Activated T-cell treated with anti-CD3 and anti-CD28 coated beads, Interleukin-2, amount 50 U/mL, for 4 hours (primary cell): ENCODE results near the gene ADAMTS9. TPM values are rescaled to one million over a fixed set of nuclear protein-coding genes. Genes with fewer than 3 reads are reported as not detected.

Experiments used
- ATAC-seq, 2 donors: fragments of 200-7000 bp; cut with Tn5 transposase; one replicate each; pipeline ENCODE4 v1.10.0; 2021
- DNase-seq: peaks from one replicate; pipeline ENCODE4 v3.0.0-alpha.2; 2020
- H3K27me3 Mint-ChIP-seq: one replicate; pipeline ENCODE4 v1.8.0; 2021; ENCODE audit warnings: low read depth, mixed read lengths
- H3K36me3 Mint-ChIP-seq: one replicate; pipeline ENCODE4 v1.8.0; 2022; ENCODE audit warnings: mixed read lengths; ENCODE audit not compliant: insufficient read depth
- H3K4me1 Mint-ChIP-seq: one replicate; pipeline ENCODE4 v1.8.0; 2021; ENCODE audit warnings: low read depth, mixed read lengths
- H3K4me3 Mint-ChIP-seq: one replicate; pipeline ENCODE4 v1.8.0; 2021; ENCODE audit warnings: mild to moderate bottlenecking, moderate library complexity, mixed read lengths
- H3K9me3 Mint-ChIP-seq: one replicate; pipeline ENCODE4 v1.8.0; 2021; ENCODE audit warnings: mixed read lengths
- total RNA-seq, 3 donors: library from RNA; stranded (reverse); gene quantifications; one replicate each; pipeline ENCODE4 v1.2.1, GENCODE V29; 2021

Gene ADAMTS9
- total RNA-seq, 3 donors from 2014 or later, result 0.08 to 0.11 TPM; not detected in 1

GRCh38 chr3:64514889-64515288 is 172.9 kb downstream of the ADAMTS9 start:
- no peak overlapping the region for H3K4me3 Mint-ChIP-seq

GRCh38 chr3:64509206-64509605 is 178.6 kb downstream of the ADAMTS9 start:
- ATAC-seq, result no peak
- H3K4me1 Mint-ChIP-seq, result no peaks in the 10 kb centered on the region

More at GRCh38 chr3:64514889-64515288, 172.9 kb downstream of the ADAMTS9 start:
- Mint-ChIP-seq H3K36me3 (no peaks in the 10 kb centered on the region), H3K27me3 (no peaks in the 10 kb centered on the region), H3K9me3 (no peaks in the 10 kb centered on the region), H3K4me1 (no peaks in the 10 kb centered on the region)
- DNase-seq (no peak), ATAC-seq (no peak)

GRCh38 chr3:64508140-64508539 is 179.7 kb downstream of the ADAMTS9 start:
- no peak for ATAC-seq
- H3K36me3 Mint-ChIP-seq, result no peaks in the 10 kb centered on the region
- no peak for DNase-seq
- no peaks in the 10 kb centered on the region for H3K27me3 Mint-ChIP-seq
- H3K4me1 Mint-ChIP-seq, result no peaks in the 10 kb centered on the region
- no peak overlapping the region for H3K4me3 Mint-ChIP-seq
- no peaks in the 10 kb centered on the region for H3K9me3 Mint-ChIP-seq

More at GRCh38 chr3:64509206-64509605, 178.6 kb downstream of the ADAMTS9 start:
- Mint-ChIP-seq H3K36me3 (no peaks in the 10 kb centered on the region), H3K9me3 (no peaks in the 10 kb centered on the region), H3K27me3 (no peaks in the 10 kb centered on the region), H3K4me3 (no peak overlapping the region)
- DNase-seq, result no peak

GRCh38 chr3:64506255-64506654 is 181.5 kb downstream of the ADAMTS9 start:
- H3K27me3 Mint-ChIP-seq, result no peaks in the 10 kb centered on the region
- H3K4me1 Mint-ChIP-seq, result no peaks in the 10 kb centered on the region
- DNase-seq, result no peak
- no peak overlapping the region for H3K4me3 Mint-ChIP-seq
- ATAC-seq, result no peak
- no peaks in the 10 kb centered on the region for H3K9me3 Mint-ChIP-seq
- no peaks in the 10 kb centered on the region for H3K36me3 Mint-ChIP-seq

GRCh38 chr3:64505419-64505818 is 182.4 kb downstream of the ADAMTS9 start:
- no peak overlapping the region for H3K4me3 Mint-ChIP-seq
- H3K4me1 Mint-ChIP-seq, result no peaks in the 10 kb centered on the region
- H3K27me3 Mint-ChIP-seq, result no peaks in the 10 kb centered on the region
- H3K36me3 Mint-ChIP-seq, result no peaks in the 10 kb centered on the region
- no peaks in the 10 kb centered on the region for H3K9me3 Mint-ChIP-seq
- ATAC-seq (no peak), DNase-seq (no peak)

GRCh38 chr3:64502284-64502683 is 185.5 kb downstream of the ADAMTS9 start:
- DNase-seq, result no peak
- no peak for ATAC-seq
- Mint-ChIP-seq H3K4me1 (no peaks in the 10 kb centered on the region), H3K36me3 (no peaks in the 10 kb centered on the region), H3K9me3 (no peaks in the 10 kb centered on the region), H3K4me3 (no peak overlapping the region), H3K27me3 (peaks cover 3% of the 10 kb centered on the region)

GRCh38 chr3:64501298-64501906 is 186.4 kb downstream of the ADAMTS9 start:
- no peak for DNase-seq
- H3K9me3 Mint-ChIP-seq, result no peaks in the 10 kb centered on the region
- H3K27me3 Mint-ChIP-seq, result peaks cover 3% of the 10 kb centered on the region
- no peaks in the 10 kb centered on the region for H3K36me3 Mint-ChIP-seq
- no peak for ATAC-seq
- H3K4me1 Mint-ChIP-seq, result no peaks in the 10 kb centered on the region
- H3K4me3 Mint-ChIP-seq, result no peak overlapping the region

DNA sequence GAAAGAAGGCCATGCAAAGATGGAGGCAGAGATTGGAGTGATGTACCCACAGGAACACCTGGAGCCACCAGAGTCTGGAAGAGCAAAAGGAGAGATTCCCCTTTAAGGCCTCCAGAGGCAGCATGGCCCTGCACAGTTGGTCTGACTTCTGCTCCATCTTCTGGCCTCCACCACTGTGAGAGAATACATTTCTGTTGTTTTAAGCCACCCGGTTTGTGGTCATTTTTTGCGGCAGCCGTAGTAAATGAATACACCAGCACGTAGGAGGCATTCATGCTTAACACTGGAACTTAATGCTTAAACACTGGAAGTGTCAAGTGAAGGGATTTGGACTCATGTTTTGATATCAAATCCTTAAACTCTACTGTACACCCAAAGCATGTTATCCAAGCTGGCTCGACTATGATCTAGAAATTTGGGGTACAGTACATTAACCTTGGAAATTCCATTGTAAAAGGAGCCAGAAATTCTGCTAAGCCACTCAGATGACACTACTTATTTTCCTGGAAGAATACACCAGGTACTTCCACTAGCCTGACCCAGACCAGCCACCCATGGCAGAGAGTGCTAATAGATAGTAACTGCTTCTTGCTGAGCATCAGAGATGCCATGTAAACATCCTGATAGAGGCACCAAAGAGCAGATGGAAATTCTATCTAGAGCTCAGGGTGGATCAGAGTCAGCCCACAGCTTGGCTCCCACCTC is 190.9 kb downstream of the ADAMTS9 start:
- no peaks in the 10 kb centered on the region for H3K36me3 Mint-ChIP-seq
- H3K9me3 Mint-ChIP-seq, result no peaks in the 10 kb centered on the region
- ATAC-seq (no peak), DNase-seq (no peak)
- peaks cover 22% of the 10 kb centered on the region for H3K27me3 Mint-ChIP-seq
- H3K4me3 Mint-ChIP-seq, result no peak overlapping the region
- H3K4me1 Mint-ChIP-seq, result no peaks in the 10 kb centered on the region

- no peaks in the 10 kb centered on the region for H3K4me1 Mint-ChIP-seq
- H3K4me3 Mint-ChIP-seq, result no peak overlapping the region
- no peak for DNase-seq
- peaks cover 32% of the 10 kb centered on the region for H3K27me3 Mint-ChIP-seq
- no peaks in the 10 kb centered on the region for H3K36me3 Mint-ChIP-seq
- H3K9me3 Mint-ChIP-seq, result no peaks in the 10 kb centered on the region
- ATAC-seq, result no peak
Measured at GRCh38 chr3:64495781-64496334, 191.9 kb downstream of the ADAMTS9 start.

DNA sequence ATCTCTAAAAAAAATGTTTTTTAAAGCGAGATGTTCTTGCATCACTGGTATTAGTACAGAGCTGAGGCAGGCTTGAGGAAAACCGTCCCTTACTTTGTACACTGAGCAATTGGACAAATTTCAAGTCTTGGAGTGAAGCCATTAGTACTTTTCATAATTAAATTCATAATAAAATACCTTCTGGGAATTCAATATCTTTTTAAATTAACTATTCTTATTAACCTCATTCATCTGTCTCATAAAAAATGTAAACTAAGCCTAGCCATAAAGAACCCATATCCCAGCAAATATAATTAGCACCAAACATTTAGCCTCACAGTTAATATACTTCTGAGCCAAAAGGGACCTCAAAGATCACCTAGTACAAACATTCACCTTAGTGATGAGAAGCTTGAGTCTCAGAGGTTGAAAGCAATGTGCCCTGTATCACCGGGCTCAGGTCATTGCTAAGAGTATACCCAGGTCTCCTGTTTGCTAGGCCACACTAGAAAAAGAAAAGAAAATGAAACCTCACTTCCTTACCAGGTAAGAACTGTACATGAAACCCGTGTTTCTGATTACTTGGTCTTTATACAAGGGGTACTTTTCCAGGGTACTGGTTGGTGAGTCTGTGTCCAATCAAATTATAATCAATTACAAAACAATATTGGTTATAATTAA is 192.5 kb downstream of the ADAMTS9 start:
- Mint-ChIP-seq H3K4me1 (no peaks in the 10 kb centered on the region), H3K4me3 (no peak overlapping the region), H3K36me3 (no peaks in the 10 kb centered on the region), H3K9me3 (no peaks in the 10 kb centered on the region), H3K27me3 (peaks cover 38% of the 10 kb centered on the region)
- ATAC-seq (no peak), DNase-seq (no peak)

DNA sequence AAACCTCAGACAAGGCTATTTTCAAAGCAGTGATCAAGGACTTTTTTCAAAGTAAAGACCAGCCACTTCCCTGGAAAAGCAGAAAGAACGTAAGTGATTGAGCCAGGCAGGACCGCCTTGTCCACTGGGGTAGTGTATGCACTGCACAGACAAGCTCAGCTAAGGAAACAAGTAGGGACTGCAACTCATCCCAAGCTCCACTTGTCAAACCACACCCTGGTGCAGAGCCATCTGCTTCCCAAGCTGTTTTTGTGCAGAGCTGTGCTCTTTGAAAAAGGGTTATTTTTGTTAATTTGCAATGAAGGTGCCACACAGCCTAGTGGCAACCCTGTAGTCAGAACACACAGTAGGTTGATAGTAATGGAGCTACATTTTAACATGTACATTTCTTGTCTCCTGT is 193.3 kb downstream of the ADAMTS9 start:
- Mint-ChIP-seq H3K27me3 (peaks cover 44% of the 10 kb centered on the region), H3K4me3 (no peak overlapping the region), H3K9me3 (no peaks in the 10 kb centered on the region), H3K4me1 (no peaks in the 10 kb centered on the region), H3K36me3 (no peaks in the 10 kb centered on the region)
- no peak for ATAC-seq
- DNase-seq, result no peak

DNA sequence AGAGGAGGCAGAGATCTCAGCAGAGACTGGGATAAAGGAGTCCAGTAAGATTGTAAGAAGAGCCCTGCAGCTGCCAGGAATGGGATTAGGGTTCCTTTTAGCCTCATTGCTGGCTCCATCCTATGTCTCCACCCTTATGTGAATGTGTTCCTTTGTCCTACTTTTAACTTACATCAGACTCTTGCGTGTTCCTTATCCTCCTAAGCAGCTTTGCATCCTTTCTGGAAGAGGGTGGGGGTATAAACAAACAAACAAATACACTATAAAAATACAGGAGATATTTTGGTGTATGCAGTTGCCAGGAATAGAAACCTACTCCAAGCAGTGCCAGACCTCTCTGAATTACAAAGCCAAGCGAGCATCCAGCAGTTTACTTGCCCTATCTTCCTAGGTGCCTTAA is 194.7 kb downstream of the ADAMTS9 start:
- ATAC-seq, result no peak
- Mint-ChIP-seq H3K36me3 (no peaks in the 10 kb centered on the region), H3K27me3 (peaks cover 50% of the 10 kb centered on the region), H3K9me3 (no peaks in the 10 kb centered on the region), H3K4me1 (no peaks in the 10 kb centered on the region), H3K4me3 (no peak overlapping the region)
- no peak for DNase-seq

GRCh38 chr3:64491843-64492242 is 196.0 kb downstream of the ADAMTS9 start:
- no peaks in the 10 kb centered on the region for H3K4me1 Mint-ChIP-seq
- H3K36me3 Mint-ChIP-seq, result no peaks in the 10 kb centered on the region
- no peak for DNase-seq
- no peaks in the 10 kb centered on the region for H3K9me3 Mint-ChIP-seq
- ATAC-seq, result no peak
- H3K4me3 Mint-ChIP-seq, result no peak overlapping the region
- peaks cover 60% of the 10 kb centered on the region for H3K27me3 Mint-ChIP-seq

- Mint-ChIP-seq H3K27me3 (peaks cover 65% of the 10 kb centered on the region), H3K4me3 (no peak overlapping the region)
- ATAC-seq, result no peak
Measured at GRCh38 chr3:64490180-64490724, 197.5 kb downstream of the ADAMTS9 start.

More at GRCh38 chr3:64490180-64490724, 197.5 kb downstream of the ADAMTS9 start:
- Mint-ChIP-seq H3K9me3 (no peaks in the 10 kb centered on the region), H3K4me1 (no peaks in the 10 kb centered on the region), H3K36me3 (no peaks in the 10 kb centered on the region)
- no peak for DNase-seq
